ENCODE measurements around the gene NPC1. TPM values are rescaled to one million over a fixed set of nuclear protein-coding genes. Genes with fewer than 3 reads are reported as not detected.
A peak's percentile ranks its signal among the peaks of the same experiment; 100 is the strongest.

NPC1 gene
- total RNA-seq, 1 experiment from 2014 or later, result 39.6 TPM

- BruUV-seq (replicated peaks), result no TSS peak
- CTCF ChIA-PET, result no interaction called here
- Histone ChIP-seq H3K36me3 (ENCODE audit: low read depth) (peaks cover 14% of the 10 kb centered on the region; the same call in 1 of the 2 replicates), H3K4me1 (replicated peaks; ENCODE audit: insufficient read depth) (peaks cover 18% of the 10 kb centered on the region), H3K4me3 (no peak overlapping the region), H3K9me3 (ENCODE audit: insufficient read depth, low read depth) (no peaks in the 10 kb centered on the region), H3K79me2 (ENCODE audit: low read depth) (peaks cover 9% of the 10 kb centered on the region; the same call in 1 of the 2 replicates), H2AFZ (no peak overlapping the region), H3K9me2 (ENCODE audit: insufficient read depth) (no peaks in the 10 kb centered on the region), H3K27me3 (ENCODE audit: insufficient read depth, low read depth) (no peaks in the 10 kb centered on the region), H3K4me2 (no peak overlapping the region), H3K27ac (no peak overlapping the region), H4K20me1 (ENCODE audit: insufficient read depth) (no peaks in the 10 kb centered on the region), H3F3A (ENCODE audit: insufficient read depth, low read depth) (peaks cover 7% of the 10 kb centered on the region; the same call in 1 of the 2 replicates)
- TF ChIP-seq EZH2 (IDR thresholded peaks at IDR 0.05; ENCODE audit: low read depth), result no peak
- TF ChIP-seq CTCF (conservative IDR thresholded peaks at IDR 0.05), result no peak
- intact Hi-C loops (cut with micrococcal nuclease; ENCODE audit: unreplicated experiment), result no loop called here
- no peak for DNase-seq
- POLR2A ChIA-PET (ENCODE audit: unreplicated experiment), result no interaction called here
Measured at GRCh38 chr18:23569299-23570063, 16.8 kb downstream of the NPC1 start.

- Histone ChIP-seq H2AFZ (no peak overlapping the region), H4K20me1 (ENCODE audit: insufficient read depth) (no peaks in the 10 kb centered on the region), H3K4me2 (no peak overlapping the region), H3K4me3 (no peak overlapping the region), H3K36me3 (ENCODE audit: low read depth) (peaks cover 14% of the 10 kb centered on the region; the same call in 1 of the 2 replicates), H3K27me3 (ENCODE audit: insufficient read depth, low read depth) (no peaks in the 10 kb centered on the region), H3F3A (ENCODE audit: insufficient read depth, low read depth) (no peaks in the 10 kb centered on the region), H3K27ac (no peak overlapping the region), H3K9me3 (ENCODE audit: insufficient read depth, low read depth) (no peaks in the 10 kb centered on the region), H3K9me2 (ENCODE audit: insufficient read depth) (no peaks in the 10 kb centered on the region), H3K4me1 (replicated peaks; ENCODE audit: insufficient read depth) (peaks cover 9% of the 10 kb centered on the region), H3K79me2 (ENCODE audit: low read depth) (peaks cover 9% of the 10 kb centered on the region; the same call in 1 of the 2 replicates)
- intact Hi-C loops (cut with micrococcal nuclease; ENCODE audit: unreplicated experiment), result no loop called here
- ChIA-PET POLR2A (ENCODE audit: unreplicated experiment) (no interaction called here), CTCF (no interaction called here)
- no TSS peak for BruUV-seq (replicated peaks)
- peak in 1 of 2 experiments; percentile 38 for DNase-seq
- TF ChIP-seq CTCF (conservative IDR thresholded peaks at IDR 0.05) (no peak), EZH2 (IDR thresholded peaks at IDR 0.05; ENCODE audit: low read depth) (no peak)
Measured at GRCh38 chr18:23568281-23569138, 17.8 kb downstream of the NPC1 start.

- no peaks in the 10 kb centered on the region for H4K20me1 ChIP-seq (ENCODE audit: insufficient read depth)
- no peak overlapping the region for H3K27ac ChIP-seq
- no peaks in the 10 kb centered on the region for H3K9me3 ChIP-seq (ENCODE audit: insufficient read depth, low read depth)
- no peak overlapping the region for H2AFZ ChIP-seq
- intact Hi-C loops (cut with micrococcal nuclease; ENCODE audit: unreplicated experiment), result no loop called here
- no peaks in the 10 kb centered on the region for H3K9me2 ChIP-seq (ENCODE audit: insufficient read depth)
- no TSS peak for BruUV-seq (replicated peaks)
- 0 out of 2 replicates have a peak, but pooled peaks cover 6% of the 10 kb centered on the region for H3K4me1 ChIP-seq (replicated peaks; ENCODE audit: insufficient read depth)
- ChIA-PET POLR2A (ENCODE audit: unreplicated experiment) (no interaction called here), CTCF (no interaction called here)
- H3K36me3 ChIP-seq (ENCODE audit: low read depth), result peaks cover 14% of the 10 kb centered on the region; the same call in 1 of the 2 replicates
- H3F3A ChIP-seq (ENCODE audit: insufficient read depth, low read depth), result no peaks in the 10 kb centered on the region
- peaks cover under 1% of the 10 kb centered on the region; the same call in 1 of the 2 replicates for H3K79me2 ChIP-seq (ENCODE audit: low read depth)
- TF ChIP-seq CTCF (conservative IDR thresholded peaks at IDR 0.05), result no peak
- TF ChIP-seq EZH2 (IDR thresholded peaks at IDR 0.05; ENCODE audit: low read depth), result no peak
- H3K4me2 ChIP-seq, result no peak overlapping the region
- H3K4me3 ChIP-seq, result no peak overlapping the region
- DNase-seq, result no peak
- H3K27me3 ChIP-seq (ENCODE audit: insufficient read depth, low read depth), result no peaks in the 10 kb centered on the region
Measured at GRCh38 chr18:23567671-23568070, 18.6 kb downstream of the NPC1 start.

Data from PC-9 (cell line).